ENCODE measurements around the gene CASQ1.

Gene CASQ1

DNA sequence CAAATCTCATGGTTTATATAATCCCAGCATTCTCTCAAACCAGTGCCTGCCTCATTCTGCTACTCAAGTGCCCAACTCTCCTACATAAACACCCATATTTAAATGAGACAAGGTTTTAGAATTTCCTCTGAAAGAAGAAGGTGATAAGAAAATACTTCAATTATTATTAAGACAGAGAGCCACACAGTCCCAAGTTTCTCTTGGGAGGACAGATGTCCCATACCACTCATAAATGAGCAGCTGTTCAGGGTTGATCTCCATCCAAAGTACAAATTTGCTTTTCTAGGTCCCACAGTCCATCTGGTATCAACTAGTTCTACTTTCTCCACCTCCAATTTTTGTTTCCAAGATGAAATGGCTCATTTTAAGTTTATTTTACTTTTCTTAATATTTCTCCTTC, 60.6 kb downstream of the CASQ1 start:
- no peak overlapping the region for H3K4me3 ChIP-seq (ENCODE audit: low read depth, low read length)
- no peak overlapping the region for H3K27ac ChIP-seq (ENCODE audit: extremely low read depth, low read depth, low read length)
- no peak for TF ChIP-seq TCF7L2 (IDR thresholded peaks at IDR 0.05; ENCODE audit: borderline replicate concordance, low read depth, low read length)
- TF ChIP-seq SALL2 (tag by site-specific recombination; IDR thresholded peaks at IDR 0.05; ENCODE audit: borderline replicate concordance), result no peak
- TF ChIP-seq ZNF146 (tag by site-specific recombination; IDR thresholded peaks at IDR 0.05), result no peak
- no peak for TF ChIP-seq ZNF223 (tag by site-specific recombination; IDR thresholded peaks at IDR 0.05)
- no peak for TF ChIP-seq RBAK (tag by site-specific recombination; IDR thresholded peaks at IDR 0.05)
- no peak for TF ChIP-seq MEIS1 (CRISPR knock-in tag; IDR thresholded peaks at IDR 0.05; ENCODE audit: borderline replicate concordance)
- TF ChIP-seq ZNF792 (tag by site-specific recombination; IDR thresholded peaks at IDR 0.05), result no peak
- TF ChIP-seq GFI1B (tag by site-specific recombination; IDR thresholded peaks at IDR 0.05), result no peak
- TF ChIP-seq ZNF266 (tag by site-specific recombination; IDR thresholded peaks at IDR 0.05; ENCODE audit: low read depth), result no peak
- TF ChIP-seq, protein P1, sequence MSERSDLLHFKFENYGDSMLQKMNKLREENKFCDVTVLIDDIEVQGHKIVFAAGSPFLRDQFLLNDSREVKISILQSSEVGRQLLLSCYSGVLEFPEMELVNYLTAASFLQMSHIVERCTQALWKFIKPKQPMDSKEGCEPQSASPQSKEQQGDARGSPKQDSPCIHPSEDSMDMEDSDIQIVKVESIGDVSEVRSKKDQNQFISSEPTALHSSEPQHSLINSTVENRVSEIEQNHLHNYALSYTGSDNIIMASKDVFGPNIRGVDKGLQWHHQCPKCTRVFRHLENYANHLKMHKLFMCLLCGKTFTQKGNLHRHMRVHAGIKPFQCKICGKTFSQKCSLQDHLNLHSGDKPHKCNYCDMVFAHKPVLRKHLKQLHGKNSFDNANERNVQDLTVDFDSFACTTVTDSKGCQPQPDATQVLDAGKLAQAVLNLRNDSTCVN (tag by site-specific recombination; optimal IDR thresholded peaks at IDR 0.05), result no peak
- TF ChIP-seq, protein P2, sequence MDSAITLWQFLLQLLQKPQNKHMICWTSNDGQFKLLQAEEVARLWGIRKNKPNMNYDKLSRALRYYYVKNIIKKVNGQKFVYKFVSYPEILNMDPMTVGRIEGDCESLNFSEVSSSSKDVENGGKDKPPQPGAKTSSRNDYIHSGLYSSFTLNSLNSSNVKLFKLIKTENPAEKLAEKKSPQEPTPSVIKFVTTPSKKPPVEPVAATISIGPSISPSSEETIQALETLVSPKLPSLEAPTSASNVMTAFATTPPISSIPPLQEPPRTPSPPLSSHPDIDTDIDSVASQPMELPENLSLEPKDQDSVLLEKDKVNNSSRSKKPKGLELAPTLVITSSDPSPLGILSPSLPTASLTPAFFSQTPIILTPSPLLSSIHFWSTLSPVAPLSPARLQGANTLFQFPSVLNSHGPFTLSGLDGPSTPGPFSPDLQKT (IDR thresholded peaks at IDR 0.05; ENCODE audit: borderline replicate concordance, low read depth, low read length), result no peak
- TF ChIP-seq ZNF843 (tag by site-specific recombination; IDR thresholded peaks at IDR 0.05), result no peak
- POLR2A ChIA-PET, result interaction anchor here (1.4 kb wide), 1 partner anchor 11 kb away, joined by 3 read pairs; the partner anchor contains the start of gene DCAF8
- CTCF ChIA-PET, result interaction anchor here (0.8 to 7.3 kb wide), 30 partner anchors 9 to 210 kb away, joined by 3 to 144 read pairs (median 12); partner anchors contain the start of genes ATP1A4, CASQ1, KCNJ9 and PEX19
- H3K36me3 ChIP-seq (ENCODE audit: control insufficient read depth in 2 of 2, insufficient read depth in 1 of 2, low read length in 2 of 2), result peaks cover 20 to 21% of the 10 kb centered on the region in 2 experiments
- peaks cover 6% of the 10 kb centered on the region; the same call in 1 of the 2 replicates for H3K4me1 ChIP-seq (ENCODE audit: control insufficient read depth, insufficient read depth, low read length)
- no peaks in the 10 kb centered on the region for H3K9me3 ChIP-seq (ENCODE audit: control insufficient read depth, insufficient read depth, low read depth, low read length)

Data from HEK293 (cell line).